Pancreas (tissue), 10 donors: ENCODE data around the gene DRG2. TPM values are rescaled to one million over a fixed set of nuclear protein-coding genes. Genes with fewer than 3 reads are reported as not detected.

Source experiments
- ATAC-seq, 4 donors: fragments of 200-7000 bp; cut with Tn5 transposase; one replicate each; pipeline versions ENCODE4 v1.8.0 to v1.9.1; 2020; ENCODE audit warnings: mild to moderate bottlenecking in 4 of 4, moderate library complexity in 4 of 4
- DNase-seq, 6 donors: peaks; one replicate each; pipeline ENCODE4 v3.0.0-alpha.2; 2020
- FAIRE-seq: peaks from 2 replicates; lab custom pipeline; 2012; peaks lifted over from hg19 to GRCh38; lab: Jason Lieb, UNC
- H3K27ac ChIP-seq, 4 donors: fragments of 200-600 bp; sonication (generic); 1 replicate in 3 of 4; 2 replicates in 1 of 4; pipeline versions ENCODE4 v1.5.0 to v1.8.0; 2020
- H3K27me3 ChIP-seq, 4 donors: fragments of 200-600 bp; one replicate each; pipeline ENCODE4 v1.8.0; 2021
- H3K36me3 ChIP-seq, 3 donors: fragments of 200-600 bp; sonication (generic) in 1 of 3; one replicate each; pipeline versions ENCODE4 v1.5.0 to v1.8.0; 2020 to 2021
- H3K4me1 ChIP-seq, 3 donors: fragments of 200-600 bp; one replicate each; pipeline ENCODE4 v1.8.0; 2021
- H3K4me3 ChIP-seq, 4 donors: fragments of 200-600 bp; sonication (generic) in 2 of 4; one replicate each; pipeline versions ENCODE4 v1.5.0 to v1.8.0; 2020 to 2021
- H3K9me3 ChIP-seq, 4 donors: fragments of 200-600 bp; one replicate each; pipeline ENCODE4 v1.8.0; 2021
- WGBS, 2 donors: extraction: QIAGEN DNeasy Blood & Tissue Kit; methylation state at CpG; one replicate each; pipeline ENCODE4 v1.1.7; 2013; 5-methylcytosine and 5-hydroxymethylcytosine counted together
- intact Hi-C, 3 donors: fragments of 100-400 bp; cut with DNase I; formaldehyde crosslinking; loops; one replicate each; pipeline versions ENCODE4 v1.11.1 to v1.14.2; 2022
- polyA plus RNA-seq, 2 donors: library from polyadenylated mRNA; stranded (reverse); fragments of 200-250 nt; gene quantifications; one replicate each; pipeline ENCODE4 v1.2.3, GENCODE V29; 2013
- total RNA-seq, 6 donors: library from RNA; stranded (reverse); fragmentation: NEBNext Ultra II Directional in 4 of 6; extraction: Animal tissue kit (Norgen Biotek cat#: 25700) in 4 of 6; gene quantifications; one replicate each; pipeline versions ENCODE4 v1.2.1 to v1.2.4, GENCODE V29; 2021 to 2023
- TF ChIP-seq, protein P1 (sequence below), 4 donors: fragments of 200-600 bp; sonication (generic) in 3 of 4; IDR thresholded peaks; one replicate each; pipeline versions ENCODE4 v1.5.0 to v1.8.0; 2021; ENCODE audit warnings: antibody characterized with exemption in 4 of 4
- donor health status: healthy with polysubstance abuse.
- donor health status: DM: no; HTN: no; CAD: no; lungs with moderate emphysema.
- donor health status: DM: no; HTN: no; CAD: no.
- donor health status: control.
- donor health status: control.
- donor health status: Bipolar disorder and iron deficiency.
- donor health status: DM: yes; HTN: yes; CAD: no.
- donor health status: DM: no; HTN: no; CAD: no.
- donor health status: DM: no; HTN: no; CAD: no.
- donor health status: DM: yes; HTN: yes; CAD: no.

Gene DRG2
- total and polyA plus RNA-seq, 8 donors = 13.4 to 46.9 (median 17.9) TPM

DNA sequence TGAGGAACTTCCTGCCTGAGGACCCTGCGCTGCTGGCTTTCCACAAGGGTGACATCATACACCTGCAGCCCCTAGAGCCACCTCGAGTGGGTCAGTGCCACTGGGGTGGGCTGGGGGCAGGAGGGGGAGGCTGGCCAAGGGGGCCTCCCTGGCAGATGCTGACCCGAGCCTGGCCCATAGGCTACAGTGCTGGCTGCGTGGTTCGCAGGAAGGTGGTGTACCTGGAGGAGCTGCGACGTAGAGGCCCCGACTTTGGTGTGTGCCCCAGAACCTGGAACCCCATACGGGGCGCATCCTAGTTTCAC, 69.2 kb downstream of the DRG2 start:
- intact Hi-C loops = no loop called here
- FAIRE-seq = no peak
- no peak overlapping the region for H3K27ac ChIP-seq

More for the DNA sequence above, 69.2 kb downstream of the DRG2 start:
- WGBS, 2 donors = 90 to 93% methylated on average over 10 of the region's 10 CpGs
- TF ChIP-seq, protein P1, sequence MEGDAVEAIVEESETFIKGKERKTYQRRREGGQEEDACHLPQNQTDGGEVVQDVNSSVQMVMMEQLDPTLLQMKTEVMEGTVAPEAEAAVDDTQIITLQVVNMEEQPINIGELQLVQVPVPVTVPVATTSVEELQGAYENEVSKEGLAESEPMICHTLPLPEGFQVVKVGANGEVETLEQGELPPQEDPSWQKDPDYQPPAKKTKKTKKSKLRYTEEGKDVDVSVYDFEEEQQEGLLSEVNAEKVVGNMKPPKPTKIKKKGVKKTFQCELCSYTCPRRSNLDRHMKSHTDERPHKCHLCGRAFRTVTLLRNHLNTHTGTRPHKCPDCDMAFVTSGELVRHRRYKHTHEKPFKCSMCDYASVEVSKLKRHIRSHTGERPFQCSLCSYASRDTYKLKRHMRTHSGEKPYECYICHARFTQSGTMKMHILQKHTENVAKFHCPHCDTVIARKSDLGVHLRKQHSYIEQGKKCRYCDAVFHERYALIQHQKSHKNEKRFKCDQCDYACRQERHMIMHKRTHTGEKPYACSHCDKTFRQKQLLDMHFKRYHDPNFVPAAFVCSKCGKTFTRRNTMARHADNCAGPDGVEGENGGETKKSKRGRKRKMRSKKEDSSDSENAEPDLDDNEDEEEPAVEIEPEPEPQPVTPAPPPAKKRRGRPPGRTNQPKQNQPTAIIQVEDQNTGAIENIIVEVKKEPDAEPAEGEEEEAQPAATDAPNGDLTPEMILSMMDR (IDR thresholded peaks at IDR 0.05) = no peak
- H3K9me3 ChIP-seq = no peaks in the 10 kb centered on the region
- no peaks in the 10 kb centered on the region for H3K36me3 ChIP-seq
- ATAC-seq (no peak), DNase-seq (no peak)
- H3K27me3 ChIP-seq = no peaks in the 10 kb centered on the region
- H3K4me3 ChIP-seq = no peak overlapping the region
- peaks cover 0 to 7% (median 4%) of the 10 kb centered on the region in 3 donors for H3K4me1 ChIP-seq

Other genes starting within 250 kb of the DRG2 start
- gene TOM1L2, start 115.5 kb upstream of the DRG2 start, total RNA-seq = 10 to 100 TPM; 20.3 to 28.2 (median 22.2) TPM
- gene TOM1L2, start 115.5 kb upstream of the DRG2 start, polyA plus RNA-seq = 10 to 100 TPM; 21.7 to 26.2 TPM
- 1 to 10 TPM; 2.1 to 5.3 (median 2.7) TPM for gene DRC3, start 115.1 kb upstream of the DRG2 start, total RNA-seq
- 10 to 100 TPM; 10.7 to 19.3 TPM for gene DRC3, start 115.1 kb upstream of the DRG2 start, polyA plus RNA-seq
- 10 to 100 TPM in 4 of 6 donors, 1 to 10 TPM in 2; 7.3 to 18.0 (median 11.4) TPM for gene ATPAF2, start 48.8 kb upstream of the DRG2 start, total RNA-seq
- 10 to 100 TPM; 15.9 to 18.4 TPM for gene ATPAF2, start 48.8 kb upstream of the DRG2 start, polyA plus RNA-seq
- gene GID4, start 48.5 kb upstream of the DRG2 start, total RNA-seq = 1 to 10 TPM; 5.2 to 9.6 (median 6.0) TPM
- gene GID4, start 48.5 kb upstream of the DRG2 start, polyA plus RNA-seq = 1 to 10 TPM; 2.7 to 3.1 TPM
- 1 to 10 TPM in 1 of 6 donors, under 1 TPM in 5; 0.13 to 1.3 (median 0.69) TPM for gene MYO15A, start 20.8 kb downstream of the DRG2 start, total RNA-seq
- gene MYO15A, start 20.8 kb downstream of the DRG2 start, polyA plus RNA-seq = 1 to 10 TPM; 1.3 to 4.9 TPM
- 10 to 100 TPM; 32.6 to 49.6 (median 43.6) TPM for gene ALKBH5, start 95.9 kb downstream of the DRG2 start, total RNA-seq
- gene ALKBH5, start 95.9 kb downstream of the DRG2 start, polyA plus RNA-seq = 10 to 100 TPM; 14.2 to 30.5 TPM
- gene LLGL1, start 137.7 kb downstream of the DRG2 start, total RNA-seq = 1 to 10 TPM; 3.4 to 8.4 (median 4.5) TPM
- 1 to 10 TPM; 6.3 to 7.3 TPM for gene LLGL1, start 137.7 kb downstream of the DRG2 start, polyA plus RNA-seq
- 100 to 1,000 TPM; 142 to 203 (median 162) TPM for gene FLII, start 170.8 kb downstream of the DRG2 start, total RNA-seq
- 100 to 1,000 TPM; 254 to 282 TPM for gene FLII, start 170.8 kb downstream of the DRG2 start, polyA plus RNA-seq
- gene MIEF2, start 172.7 kb downstream of the DRG2 start, total RNA-seq = 10 to 100 TPM in 2 of 6 donors, 1 to 10 TPM in 4; 7.1 to 11.1 (median 9.2) TPM
- gene MIEF2, start 172.7 kb downstream of the DRG2 start, polyA plus RNA-seq = 1 to 10 TPM; 5.8 to 9.3 TPM
- gene TOP3A, start 227.0 kb downstream of the DRG2 start, total RNA-seq = 10 to 100 TPM in 4 of 6 donors, 1 to 10 TPM in 2; 9.4 to 16.5 (median 11.0) TPM
- gene TOP3A, start 227.0 kb downstream of the DRG2 start, polyA plus RNA-seq = 10 to 100 TPM; 16.6 to 18.7 TPM
- 10 to 100 TPM in 1 of 6 donors, 1 to 10 TPM in 5; 4.3 to 11.5 (median 6.3) TPM for gene SMCR8, start 227.3 kb downstream of the DRG2 start, total RNA-seq
- gene SMCR8, start 227.3 kb downstream of the DRG2 start, polyA plus RNA-seq = 1 to 10 TPM; 2.7 to 3.8 TPM